Upper lobe of right lung (tissue), 1 donor: ENCODE measurements around the gene RASIP1. TPM values are rescaled to one million over a fixed set of nuclear protein-coding genes. Genes with fewer than 3 reads are reported as not detected.

Source experiments
- ATAC-seq: fragments of 200-7000 bp; cut with Tn5 transposase; one replicate; pipeline ENCODE4 v1.9.1; 2020; ENCODE audit warnings: mild to moderate bottlenecking, moderate library complexity
- DNase-seq: peaks from one replicate; pipeline ENCODE4 v3.0.0-alpha.2; 2020
- H3K27ac ChIP-seq: fragments of 200-600 bp; one replicate; pipeline ENCODE4 v1.8.0; 2022
- H3K27me3 ChIP-seq: fragments of 200-600 bp; one replicate; pipeline ENCODE4 v1.8.0; 2022; ENCODE audit warnings: mild to moderate bottlenecking
- H3K36me3 ChIP-seq: fragments of 200-600 bp; one replicate; pipeline ENCODE4 v1.8.0; 2022
- H3K4me1 ChIP-seq: fragments of 200-600 bp; one replicate; pipeline ENCODE4 v1.8.0; 2022
- H3K4me3 ChIP-seq: fragments of 200-600 bp; one replicate; pipeline ENCODE4 v1.8.0; 2022; ENCODE audit warnings: mild to moderate bottlenecking
- H3K9me3 ChIP-seq: fragments of 200-600 bp; one replicate; pipeline ENCODE4 v1.8.0; 2022
- CTCF ChIP-seq: fragments of 200-600 bp; IDR thresholded peaks from one replicate; pipeline ENCODE4 v1.8.0; 2022; ENCODE audit warnings: antibody characterized with exemption
- intact Hi-C: fragments of 100-400 bp; cut with DNase I; formaldehyde crosslinking; loops from one replicate; pipeline ENCODE4 v1.11.0; 2022
- total RNA-seq: library from RNA; stranded (reverse); fragmentation: NEBNext Ultra II Directional; extraction: Animal tissue kit (Norgen Biotek cat#: 25700); gene quantifications from one replicate; pipeline ENCODE4 v1.2.1, GENCODE V29; 2021
- donor health status: DM: no; HTN: yes; CAD: no; lungs with severe emphysema.

Gene RASIP1
- total RNA-seq, 1 donor from 2014 or later = 54.5 TPM

- peaks cover 23% of the 10 kb centered on the region for H3K4me1 ChIP-seq
- intact Hi-C loops = no loop called here
- no peak for TF ChIP-seq CTCF
- no peak for DNase-seq
- no peaks in the 10 kb centered on the region for H3K27me3 ChIP-seq
- no peak for ATAC-seq
- peak overlapping the region; percentile 11 for H3K27ac ChIP-seq
- H3K4me3 ChIP-seq = peak overlapping the region; percentile 77
- no peaks in the 10 kb centered on the region for H3K9me3 ChIP-seq
- no peaks in the 10 kb centered on the region for H3K36me3 ChIP-seq
Observed at GRCh38 chr19:48713041-48713863, 27.2 kb downstream of the RASIP1 start.

- no peak overlapping the region for H3K4me3 ChIP-seq
- intact Hi-C loops = no loop called here
- no peaks in the 10 kb centered on the region for H3K27me3 ChIP-seq
- ATAC-seq (no peak), DNase-seq (no peak)
- no peak overlapping the region for H3K27ac ChIP-seq
- no peaks in the 10 kb centered on the region for H3K36me3 ChIP-seq
- H3K4me1 ChIP-seq = peaks cover 17% of the 10 kb centered on the region
- H3K9me3 ChIP-seq = no peaks in the 10 kb centered on the region
- no peak for TF ChIP-seq CTCF
Observed at GRCh38 chr19:48711106-48711662, 29.2 kb downstream of the RASIP1 start.

GRCh38 chr19:48708471-48708870 is 31.9 kb downstream of the RASIP1 start:
- DNase-seq (no peak), ATAC-seq (no peak)
- no peak overlapping the region for H3K4me3 ChIP-seq
- peaks cover 6% of the 10 kb centered on the region for H3K4me1 ChIP-seq
- no peaks in the 10 kb centered on the region for H3K9me3 ChIP-seq
- no peak for TF ChIP-seq CTCF
- H3K27ac ChIP-seq = no peak overlapping the region
- no peaks in the 10 kb centered on the region for H3K36me3 ChIP-seq
- no peaks in the 10 kb centered on the region for H3K27me3 ChIP-seq
- intact Hi-C loops = no loop called here

- Histone ChIP-seq H3K9me3 (no peaks in the 10 kb centered on the region), H3K27me3 (no peaks in the 10 kb centered on the region), H3K4me1 (no peaks in the 10 kb centered on the region), H3K36me3 (no peaks in the 10 kb centered on the region), H3K4me3 (no peak overlapping the region), H3K27ac (no peak overlapping the region)
- DNase-seq (no peak), ATAC-seq (no peak)
- intact Hi-C loops = no loop called here
- TF ChIP-seq CTCF = no peak
Observed at GRCh38 chr19:48705431-48705830, 35.0 kb downstream of the RASIP1 start.

GRCh38 chr19:48703316-48703715 is 37.1 kb downstream of the RASIP1 start:
- no peak for DNase-seq
- Histone ChIP-seq H3K9me3 (no peaks in the 10 kb centered on the region), H3K27ac (no peak overlapping the region), H3K4me1 (peaks cover under 1% of the 10 kb centered on the region), H3K36me3 (no peaks in the 10 kb centered on the region), H3K27me3 (no peaks in the 10 kb centered on the region), H3K4me3 (no peak overlapping the region)
- intact Hi-C loops = no loop called here
- ATAC-seq = peak; percentile 14
- no peak for TF ChIP-seq CTCF
